GM23248 (cell line): ENCODE results near the gene PDRG1. TPM values are rescaled to one million over a fixed set of nuclear protein-coding genes. Genes with fewer than 3 reads are reported as not detected.

Experiments
- DNase-seq: peaks from one replicate; pipeline ENCODE4 v3.0.0-alpha.2; 2015
- H2AFZ ChIP-seq: fragments of 200-600 bp; sonication (generic); 2 replicates; pipeline ENCODE4 v1.6.1; 2016; ENCODE audit warnings: antibody characterized with exemption
- H3F3A ChIP-seq: fragments of 200-600 bp; sonication (generic); 2 replicates; pipeline ENCODE4 v1.6.1; 2016; ENCODE audit warnings: mild to moderate bottlenecking, antibody characterized with exemption, mixed run types; ENCODE audit not compliant: insufficient read depth
- H3K27ac ChIP-seq: fragments of 200-600 bp; sonication (generic); 2 replicates; pipeline ENCODE4 v1.5.1; 2016; ENCODE audit warnings: mild to moderate bottlenecking
- H3K27me3 ChIP-seq: fragments of 200-600 bp; sonication (generic); replicated peaks from 2 replicates; pipeline ENCODE4 v1.6.1; 2016; ENCODE audit warnings: mild to moderate bottlenecking; ENCODE audit not compliant: insufficient read depth
- H3K36me3 ChIP-seq: fragments of 200-600 bp; sonication (generic); 2 replicates; pipeline ENCODE4 v1.6.1; 2016; ENCODE audit warnings: low read depth, mild to moderate bottlenecking
- H3K4me1 ChIP-seq: fragments of 200-600 bp; sonication (generic); 2 replicates; pipeline ENCODE4 v1.6.1; 2016; ENCODE audit warnings: mild to moderate bottlenecking; ENCODE audit not compliant: insufficient read depth
- H3K4me2 ChIP-seq: fragments of 200-600 bp; sonication (generic); one replicate; pipeline ENCODE4 v1.6.1; 2016; ENCODE audit warnings: mild to moderate bottlenecking; ENCODE audit not compliant: unreplicated experiment
- H3K4me3 ChIP-seq: fragments of 200-600 bp; sonication (generic); 2 replicates; pipeline ENCODE4 v1.5.1; 2016; ENCODE audit warnings: mild to moderate bottlenecking
- H3K79me2 ChIP-seq: fragments of 200-600 bp; sonication (generic); 2 replicates; pipeline ENCODE4 v1.6.1; 2016; ENCODE audit warnings: mild to moderate bottlenecking; ENCODE audit not compliant: insufficient read depth
- H3K9ac ChIP-seq: fragments of 200-600 bp; sonication (generic); 2 replicates; pipeline ENCODE4 v1.6.1; 2016; ENCODE audit warnings: mild to moderate bottlenecking
- H3K9me2 ChIP-seq: fragments of 200-600 bp; sonication (generic); 2 replicates; pipeline ENCODE4 v1.6.1; 2016; ENCODE audit warnings: mixed run types, mild to moderate bottlenecking, moderate library complexity; ENCODE audit not compliant: insufficient read depth
- H3K9me3 ChIP-seq: fragments of 200-600 bp; sonication (generic); one replicate; pipeline ENCODE4 v1.6.1; 2017; ENCODE audit warnings: low read depth
- H4K20me1 ChIP-seq: fragments of 200-600 bp; sonication (generic); 2 replicates; pipeline ENCODE4 v1.6.0; 2016; ENCODE audit not compliant: insufficient read depth
- EZH2 ChIP-seq: fragments of 200-600 bp; sonication (generic); IDR thresholded peaks from 2 replicates; pipeline ENCODE4 v1.6.1; 2018; ENCODE audit warnings: antibody characterized with exemption, mild to moderate bottlenecking; ENCODE audit not compliant: insufficient read depth, poor library complexity, severe bottlenecking
- EZH2phosphoT487 ChIP-seq: fragments of 200-600 bp; sonication (generic); IDR thresholded peaks from 2 replicates; pipeline ENCODE4 v1.6.1; 2018; ENCODE audit warnings: antibody characterized with exemption, moderate library complexity, mild to moderate bottlenecking, low read depth; ENCODE audit not compliant: insufficient read depth
- WGBS, 2 experiments: methylation state at CpG; one replicate each; pipeline ENCODE4 v1.1.6; 2015 to 2017; ENCODE audit warnings: low lambda C conversion rate in 2 of 2, low coverage in 1 of 2; ENCODE audit errors: missing lambda C conversion rate in 2 of 2; 5-methylcytosine and 5-hydroxymethylcytosine counted together
- in situ Hi-C: fragments of 300-500 bp; cut with MboI; formaldehyde crosslinking; loops from 2 replicates; pipeline ENCODE4 v1.15.0; 2020
- polyA plus RNA-seq: library from polyadenylated mRNA; unstranded; fragments of >200 nt; fragmentation: Nextera tagmentation; extraction: Ambion mirVana; gene quantifications from 2 replicates; pipeline ENCODE4 v1.2.1, GENCODE V29; 2016
- total RNA-seq: library from RNA; depleted of rRNA; stranded (reverse); fragments of >200 nt; shearing (Covaris generic); gene quantifications from 2 replicates; pipeline ENCODE4 v1.2.3, GENCODE V29; 2014

PDRG1 gene
- total and polyA plus RNA-seq, 2 experiments from 2014 or later, result 10.8 to 16.7 TPM

GRCh38 chr20:31977080-31977479, 25.2 kb upstream of the PDRG1 start:
- no peaks in the 10 kb centered on the region for H3K9me3 ChIP-seq
- H3K4me2 ChIP-seq, result no peak overlapping the region
- H2AFZ ChIP-seq, result no peak overlapping the region
- no peak overlapping the region for H3K9ac ChIP-seq
- WGBS, 2 experiments, result 39 to 40% methylated on average over 4 of the region's 4 CpGs
- H3K9me2 ChIP-seq, result no peaks in the 10 kb centered on the region
- no peaks in the 10 kb centered on the region for H3K36me3 ChIP-seq
- H3F3A ChIP-seq, result no peaks in the 10 kb centered on the region
- in situ Hi-C loops, result no loop called here
- H3K27me3 ChIP-seq, result peaks cover 40% of the 10 kb centered on the region
- H3K4me1 ChIP-seq, result no peaks in the 10 kb centered on the region
- no peak overlapping the region for H3K4me3 ChIP-seq
- H3K79me2 ChIP-seq, result no peaks in the 10 kb centered on the region
- H3K27ac ChIP-seq, result no peak overlapping the region
- H4K20me1 ChIP-seq, result no peaks in the 10 kb centered on the region
- TF ChIP-seq EZH2 (no peak), EZH2phosphoT487 (no peak)
- DNase-seq, result no peak

DNA sequence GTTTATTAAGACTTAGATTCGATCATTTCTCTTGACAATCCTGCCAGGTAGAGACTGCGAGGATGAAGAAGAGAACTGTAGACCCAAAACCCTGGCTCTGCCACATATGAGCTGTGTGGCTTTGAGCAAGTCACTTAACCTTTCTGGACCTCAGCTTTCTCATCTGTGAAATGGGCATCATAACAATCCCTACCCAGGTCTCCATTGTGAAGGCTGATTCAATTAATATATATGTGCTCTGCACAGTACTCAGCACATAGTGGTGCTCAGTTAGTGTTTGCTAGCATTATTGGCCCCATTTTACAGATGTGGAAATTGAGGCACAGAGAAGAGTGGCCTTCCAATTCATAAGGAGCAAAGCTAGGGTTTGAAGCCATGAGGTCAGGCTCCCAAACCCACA, 24.0 kb upstream of the PDRG1 start:
- Histone ChIP-seq H3K27me3 (peaks cover 45% of the 10 kb centered on the region), H3K9me2 (no peaks in the 10 kb centered on the region), H3K9me3 (no peaks in the 10 kb centered on the region), H3K4me2 (no peak overlapping the region), H3K36me3 (no peaks in the 10 kb centered on the region), H3K27ac (no peak overlapping the region), H3K4me1 (no peaks in the 10 kb centered on the region), H3F3A (no peaks in the 10 kb centered on the region), H3K79me2 (no peaks in the 10 kb centered on the region), H4K20me1 (no peaks in the 10 kb centered on the region), H3K4me3 (no peak overlapping the region), H2AFZ (no peak overlapping the region), H3K9ac (no peak overlapping the region)
- TF ChIP-seq EZH2, result no peak
- TF ChIP-seq EZH2phosphoT487, result no peak
- WGBS, 2 experiments, result 46 to 49% methylated on average over 2 of the region's 2 CpGs
- DNase-seq, result no peak
- in situ Hi-C loops, result no loop called here

- Histone ChIP-seq H3K4me3 (no peak overlapping the region), H3F3A (no peaks in the 10 kb centered on the region), H3K4me2 (no peak overlapping the region), H2AFZ (no peak overlapping the region), H4K20me1 (no peaks in the 10 kb centered on the region), H3K27me3 (peaks cover 51% of the 10 kb centered on the region), H3K27ac (no peak overlapping the region), H3K9ac (no peak overlapping the region), H3K36me3 (no peaks in the 10 kb centered on the region), H3K9me3 (no peaks in the 10 kb centered on the region), H3K79me2 (no peaks in the 10 kb centered on the region), H3K9me2 (no peaks in the 10 kb centered on the region), H3K4me1 (no peaks in the 10 kb centered on the region)
- WGBS, 2 experiments, result 4 to 6% methylated on average over 10 of the region's 10 CpGs
- TF ChIP-seq EZH2phosphoT487, result no peak
- no peak for TF ChIP-seq EZH2
- in situ Hi-C loops, result no loop called here
- no peak for DNase-seq
These were observed 23.2 kb upstream of the PDRG1 start for GRCh38 chr20:31974951-31975487.

DNA sequence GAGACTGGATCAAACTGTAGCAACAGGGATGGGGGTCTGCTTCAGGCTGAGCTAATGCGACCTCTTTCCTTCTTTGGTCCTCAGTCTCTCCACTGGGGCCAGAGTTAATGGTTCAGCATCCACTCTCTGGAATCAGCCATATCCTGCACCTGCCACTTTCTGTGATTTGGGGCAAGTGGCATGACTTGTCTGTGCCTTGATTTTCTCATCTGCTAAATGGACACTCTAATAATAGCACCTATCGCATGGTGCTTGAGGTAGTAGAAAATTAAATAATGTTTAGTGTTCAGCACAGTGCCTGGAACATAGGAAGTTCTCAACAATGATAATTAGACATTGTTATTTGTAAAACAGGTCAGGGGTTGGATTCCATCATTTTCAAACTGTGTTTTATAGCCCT, 22.4 kb upstream of the PDRG1 start:
- no peak for TF ChIP-seq EZH2
- no peak for TF ChIP-seq EZH2phosphoT487
- Histone ChIP-seq H4K20me1 (no peaks in the 10 kb centered on the region), H3K4me1 (no peaks in the 10 kb centered on the region), H3K9me3 (no peaks in the 10 kb centered on the region), H3K9ac (no peak overlapping the region), H2AFZ (no peak overlapping the region), H3K79me2 (no peaks in the 10 kb centered on the region), H3K4me3 (no peak overlapping the region), H3K9me2 (no peaks in the 10 kb centered on the region), H3K27me3 (peaks cover 51% of the 10 kb centered on the region), H3K4me2 (no peak overlapping the region), H3F3A (no peaks in the 10 kb centered on the region), H3K27ac (no peak overlapping the region), H3K36me3 (no peaks in the 10 kb centered on the region)
- WGBS, 2 experiments, result 52 to 60% methylated on average over 2 of the region's 2 CpGs
- in situ Hi-C loops, result no loop called here
- no peak for DNase-seq
